Thyroid gland (tissue), 4 donors: ENCODE data around the gene IDH3G.

Experiments
- CTCF ChIP-seq, 6 experiments: fragments of 200-600 bp in 3 of 6; fragments of 450-650 bp in 3 of 6; sonication (generic) in 3 of 6; IDR thresholded peaks; one replicate each; pipeline ENCODE4 v1.5.1; 2016 to 2019; ENCODE audit warnings: antibody characterized with exemption in 6 of 6, mild to moderate bottlenecking in 2 of 6, inconsistent platforms in 1 of 6, moderate library complexity in 1 of 6
- POLR2A ChIP-seq, 2 donors: fragments of 450-650 bp; IDR thresholded peaks; one replicate each; pipeline ENCODE4 v1.6.1; 2017; ENCODE audit warnings: antibody characterized with exemption in 2 of 2, mild to moderate bottlenecking in 2 of 2, moderate library complexity in 1 of 2

GRCh38 chrX:153797415-153798015 lies 3.3 kb upstream of the IDH3G start:
- TF ChIP-seq CTCF (IDR thresholded peaks at IDR 0.05) (no peak), POLR2A (IDR thresholded peaks at IDR 0.05) (no peak)
